Mesenchymal stem cell (in vitro differentiated cells and primary cell): Measurements from ENCODE around the gene IDNK.

Experiments
- DNase-seq: peaks from one replicate; pipeline ENCODE4 v3.0.0-alpha.2; 2013
- H2AFZ ChIP-seq: one replicate; pipeline ENCODE4 v1.6.1; 2013; ENCODE audit warnings: low read depth, mild to moderate bottlenecking, control low read depth, inconsistent platforms, low read length, moderate library complexity
- H2AK5ac ChIP-seq: 2 replicates; pipeline ENCODE4 v1.6.1; 2013; ENCODE audit warnings: low read length, moderate library complexity, mild to moderate bottlenecking, inconsistent platforms; ENCODE audit not compliant: severe bottlenecking
- H2BK120ac ChIP-seq: one replicate; pipeline ENCODE4 v1.6.1; 2013; ENCODE audit warnings: low read depth, mild to moderate bottlenecking, inconsistent platforms, low read length, moderate library complexity
- H2BK12ac ChIP-seq, 2 experiments: one replicate each; pipeline ENCODE4 v1.6.1; 2013; ENCODE audit warnings: inconsistent platforms in 2 of 2, low read length in 2 of 2, mild to moderate bottlenecking in 2 of 2, moderate library complexity in 2 of 2, control low read depth in 1 of 2
- H2BK15ac ChIP-seq: one replicate; pipeline ENCODE4 v1.6.1; 2013; ENCODE audit warnings: mild to moderate bottlenecking, low read depth, inconsistent platforms; ENCODE audit not compliant: poor library complexity, severe bottlenecking
- H2BK5ac ChIP-seq: 2 replicates; pipeline ENCODE4 v1.6.1; 2013; ENCODE audit warnings: low read depth, mild to moderate bottlenecking, low read length, control low read depth, inconsistent platforms; ENCODE audit not compliant: poor library complexity, severe bottlenecking
- H3K14ac ChIP-seq, 2 experiments: one replicate each; pipeline ENCODE4 v1.6.1; 2013; ENCODE audit warnings: inconsistent platforms in 2 of 2, low read length in 2 of 2, control low read depth in 1 of 2, mild to moderate bottlenecking in 1 of 2, moderate library complexity in 1 of 2
- H3K18ac ChIP-seq, 2 experiments: one replicate each; pipeline ENCODE4 v1.6.1; 2013; ENCODE audit warnings: inconsistent platforms in 2 of 2, low read length in 2 of 2, control low read depth in 1 of 2, low read depth in 1 of 2, mild to moderate bottlenecking in 1 of 2
- H3K23ac ChIP-seq, 2 experiments: one replicate each; pipeline ENCODE4 v1.6.1; 2013; ENCODE audit warnings: inconsistent platforms in 2 of 2, low read length in 2 of 2, mild to moderate bottlenecking in 2 of 2, moderate library complexity in 2 of 2, control low read depth in 1 of 2
- H3K27ac ChIP-seq: 2 replicates; pipeline ENCODE4 v1.5.1; 2013; ENCODE audit warnings: mild to moderate bottlenecking, moderate library complexity, low read length, control low read depth, inconsistent platforms; ENCODE audit not compliant: poor library complexity, severe bottlenecking
- H3K27me3 ChIP-seq, 2 experiments: 2 replicates each; pipeline versions ENCODE4 v1.6.1 to v1.7.0; 2013; ENCODE audit warnings: low read length in 2 of 2, mild to moderate bottlenecking in 2 of 2, moderate library complexity in 2 of 2, control low read depth in 1 of 2, inconsistent platforms in 1 of 2; ENCODE audit not compliant: control insufficient read depth in 1 of 2, insufficient read depth in 1 of 2
- H3K36me3 ChIP-seq, 2 experiments: 2 replicates each; pipeline versions ENCODE4 v1.6.1 to v1.7.0; 2013; ENCODE audit warnings: low read length in 2 of 2, control low read depth in 1 of 2, inconsistent platforms in 1 of 2, low read depth in 1 of 2, mild to moderate bottlenecking in 1 of 2; ENCODE audit not compliant: insufficient read depth in 2 of 2, control insufficient read depth in 1 of 2
- H3K4ac ChIP-seq, 2 experiments: one replicate each; pipeline ENCODE4 v1.6.1; 2013; ENCODE audit warnings: inconsistent platforms in 2 of 2, low read length in 2 of 2, mild to moderate bottlenecking in 2 of 2, moderate library complexity in 2 of 2, control low read depth in 1 of 2, low read depth in 1 of 2
- H3K4me1 ChIP-seq: 2 replicates; pipeline ENCODE4 v1.6.1; 2013; ENCODE audit warnings: low read depth, low read length, control low read depth; ENCODE audit not compliant: control insufficient read depth, insufficient read depth
- H3K4me2 ChIP-seq: 2 replicates; pipeline ENCODE4 v1.6.1; 2013; ENCODE audit warnings: low read length, mild to moderate bottlenecking, inconsistent platforms; ENCODE audit not compliant: poor library complexity, severe bottlenecking
- H3K4me3 ChIP-seq, 2 experiments: 2 replicates each; pipeline versions ENCODE4 v1.5.1 to v1.7.0; 2013; ENCODE audit warnings: low read length in 2 of 2, mild to moderate bottlenecking in 2 of 2, control low read depth in 1 of 2, low read depth in 1 of 2; ENCODE audit not compliant: insufficient read depth in 1 of 2
- H3K79me1 ChIP-seq: replicated peaks from 2 replicates; pipeline ENCODE4 v1.6.1; 2013; ENCODE audit warnings: mild to moderate bottlenecking, control low read depth, low read length, inconsistent platforms; ENCODE audit not compliant: poor library complexity, severe bottlenecking
- H3K9ac ChIP-seq: 2 replicates; pipeline ENCODE4 v1.7.0; 2013; ENCODE audit warnings: mild to moderate bottlenecking, low read length, moderate library complexity
- H3K9me3 ChIP-seq: 2 replicates; pipeline ENCODE4 v1.7.0; 2013; ENCODE audit warnings: mild to moderate bottlenecking, low read length; ENCODE audit not compliant: control insufficient read depth
- H4K8ac ChIP-seq: one replicate; pipeline ENCODE4 v1.6.1; 2013; ENCODE audit warnings: inconsistent platforms, mild to moderate bottlenecking, low read length, moderate library complexity
- H4K91ac ChIP-seq: one replicate; pipeline ENCODE4 v1.6.1; 2013; ENCODE audit warnings: mild to moderate bottlenecking, low read length, inconsistent platforms
- WGBS: methylation state at CpG from one replicate; pipeline ENCODE4 v1.1.7; 2013; ENCODE audit warnings: mixed read lengths; 5-methylcytosine and 5-hydroxymethylcytosine counted together

The IDNK gene

GRCh38 chr9:83656032-83656680 is 33.2 kb downstream of the IDNK start:
- Histone ChIP-seq H3K4ac (no peak overlapping the region), H3K36me3 (peaks cover 3 to 94% of the 10 kb centered on the region in 2 experiments), H3K9ac (no peak overlapping the region), H3K4me2 (no peak overlapping the region), H3K4me3 (no peak overlapping the region), H2BK120ac (no peak overlapping the region), H4K91ac (no peak overlapping the region), H3K18ac (no peak overlapping the region), H2BK5ac (no peak overlapping the region), H3K14ac (no peak overlapping the region), H2BK15ac (no peak overlapping the region), H2AFZ (no peak overlapping the region), H3K4me1 (no peaks in the 10 kb centered on the region), H3K27ac (no peak overlapping the region), H3K27me3 (no peaks in the 10 kb centered on the region), H3K9me3 (no peaks in the 10 kb centered on the region), H2AK5ac (no peak overlapping the region), H4K8ac (no peak overlapping the region), H3K23ac (no peak overlapping the region), H3K79me1 (peaks cover 29% of the 10 kb centered on the region), H2BK12ac (no peak overlapping the region)
- WGBS: 96% methylated on average over 1 of the region's 2 CpGs
- no peak for DNase-seq

DNA sequence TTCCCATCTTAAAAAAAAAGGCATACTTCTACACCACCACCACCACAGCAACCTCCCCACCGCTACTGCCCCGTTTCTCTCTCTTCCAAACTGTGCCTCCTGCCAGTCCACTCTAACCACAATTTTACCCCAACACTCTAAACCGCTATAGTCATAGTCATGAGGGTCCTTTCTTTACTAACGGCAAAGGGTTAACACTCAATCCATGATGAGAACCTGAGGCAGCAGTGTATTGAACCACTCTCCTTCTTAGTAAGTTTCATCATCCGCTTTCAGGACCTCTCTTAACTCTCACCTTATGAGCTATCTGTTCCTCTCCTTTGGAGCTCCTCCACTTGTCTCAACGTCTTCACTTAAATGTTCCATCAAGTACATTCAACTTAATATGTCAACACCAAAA is 34.0 kb downstream of the IDNK start:
- no peak overlapping the region for H3K4me2 ChIP-seq

DNA sequence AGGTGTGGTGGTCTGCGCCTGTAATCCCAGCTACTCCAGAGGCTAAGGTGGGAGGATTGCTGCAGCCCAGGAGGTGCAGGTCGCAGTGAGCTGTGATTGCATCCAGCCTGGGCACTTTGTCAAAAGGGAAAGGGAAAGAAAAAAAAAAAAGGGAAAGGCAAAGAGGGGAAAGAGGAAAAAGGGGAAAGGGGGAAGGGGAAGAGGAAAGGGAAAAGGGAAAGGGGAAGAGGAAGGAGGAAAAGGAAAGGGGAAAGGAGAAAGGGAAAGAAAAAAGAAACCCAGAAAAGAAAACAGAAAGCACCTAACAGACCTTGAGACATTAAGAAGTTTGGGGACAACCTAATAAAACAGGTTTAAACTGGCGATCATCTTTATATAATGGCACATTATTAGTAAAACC is 40.0 kb downstream of the IDNK start:
- H3K9me3 ChIP-seq: no peaks in the 10 kb centered on the region
- no peak overlapping the region for H3K27ac ChIP-seq
- H3K14ac ChIP-seq: no peak overlapping the region
- no peak overlapping the region for H3K18ac ChIP-seq
- no peaks in the 10 kb centered on the region for H3K4me1 ChIP-seq
- no peaks in the 10 kb centered on the region for H3K27me3 ChIP-seq
- no peak overlapping the region for H2AFZ ChIP-seq
- no peak overlapping the region for H3K23ac ChIP-seq
- H4K91ac ChIP-seq: no peak overlapping the region
- no peak overlapping the region for H2AK5ac ChIP-seq
- WGBS: 91% methylated on average over 2 of the region's 3 CpGs
- no peak overlapping the region for H3K4ac ChIP-seq
- no peak overlapping the region for H3K4me3 ChIP-seq
- no peak overlapping the region for H3K9ac ChIP-seq
- no peak overlapping the region for H3K4me2 ChIP-seq
- H2BK120ac ChIP-seq: no peak overlapping the region
- H2BK15ac ChIP-seq: no peak overlapping the region
- H3K79me1 ChIP-seq: peaks cover 22% of the 10 kb centered on the region
- no peak overlapping the region for H4K8ac ChIP-seq
- DNase-seq: no peak
- peaks cover 14 to 96% of the 10 kb centered on the region in 2 experiments for H3K36me3 ChIP-seq
- no peak overlapping the region for H2BK5ac ChIP-seq
- no peak overlapping the region for H2BK12ac ChIP-seq

More for the DNA sequence above, 34.0 kb downstream of the IDNK start:
- peaks cover 27% of the 10 kb centered on the region for H3K79me1 ChIP-seq
- H2BK120ac ChIP-seq: no peak overlapping the region
- H2AK5ac ChIP-seq: no peak overlapping the region
- no peak overlapping the region for H3K4ac ChIP-seq
- no peak overlapping the region for H3K18ac ChIP-seq
- H2BK12ac ChIP-seq: no peak overlapping the region
- DNase-seq: no peak
- no peaks in the 10 kb centered on the region for H3K4me1 ChIP-seq
- 91% methylated on average over 6 of the region's 6 CpGs for WGBS
- H3K9me3 ChIP-seq: no peaks in the 10 kb centered on the region
- no peak overlapping the region for H4K8ac ChIP-seq
- H3K23ac ChIP-seq: no peak overlapping the region
- no peak overlapping the region for H2BK15ac ChIP-seq
- H2AFZ ChIP-seq: no peak overlapping the region
- H3K36me3 ChIP-seq: peaks cover 3 to 94% of the 10 kb centered on the region in 2 experiments
- H3K4me3 ChIP-seq: no peak overlapping the region
- H3K14ac ChIP-seq: no peak overlapping the region
- H4K91ac ChIP-seq: no peak overlapping the region
- H3K9ac ChIP-seq: no peak overlapping the region
- H3K27ac ChIP-seq: no peak overlapping the region
- no peaks in the 10 kb centered on the region for H3K27me3 ChIP-seq
- no peak overlapping the region for H2BK5ac ChIP-seq

DNA sequence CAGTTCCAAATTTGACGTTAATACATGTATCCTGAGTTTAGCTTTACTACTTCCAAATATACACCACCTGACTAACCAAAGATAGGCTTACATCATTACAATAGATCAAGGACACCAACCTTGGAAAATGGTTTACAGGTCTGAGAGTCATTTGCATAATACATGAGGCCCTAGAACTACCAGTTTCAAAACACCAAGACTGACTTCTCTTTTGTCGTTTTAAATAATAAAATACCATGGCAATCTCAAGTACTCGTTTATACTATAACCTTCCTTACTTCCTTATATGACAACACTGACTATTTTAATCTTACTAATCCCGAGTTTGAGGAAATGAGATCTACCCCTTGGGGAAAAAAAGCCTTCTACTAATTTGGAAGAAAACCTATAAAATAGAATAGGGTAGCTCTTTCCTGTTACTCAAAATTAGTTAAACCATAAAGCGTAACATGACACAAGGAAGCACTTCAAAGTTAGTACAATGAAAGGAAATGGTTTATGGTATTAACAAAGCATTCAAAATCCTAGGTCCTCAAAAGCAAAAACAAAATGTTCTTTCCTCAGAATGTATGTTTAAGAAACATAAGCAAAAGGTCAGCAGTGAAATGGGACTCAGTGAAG is 42.7 kb downstream of the IDNK start:
- Histone ChIP-seq H3K36me3 (peaks cover 14 to 97% of the 10 kb centered on the region in 2 experiments), H3K9me3 (no peaks in the 10 kb centered on the region), H2BK15ac (no peak overlapping the region), H4K91ac (no peak overlapping the region), H3K14ac (no peak overlapping the region), H2BK120ac (no peak overlapping the region), H3K4me2 (no peak overlapping the region), H3K4ac (no peak overlapping the region), H3K23ac (no peak overlapping the region), H2AK5ac (no peak overlapping the region), H3K4me1 (no peaks in the 10 kb centered on the region), H2BK12ac (no peak overlapping the region), H3K4me3 (no peak overlapping the region), H2AFZ (no peak overlapping the region), H3K9ac (no peak overlapping the region), H3K27ac (no peak overlapping the region), H2BK5ac (no peak overlapping the region), H3K27me3 (no peaks in the 10 kb centered on the region), H3K18ac (no peak overlapping the region), H3K79me1 (peaks cover 19% of the 10 kb centered on the region), H4K8ac (no peak overlapping the region)
- 76% methylated on average over 3 of the region's 5 CpGs for WGBS
- DNase-seq: peak; percentile 33
